ENCODE results near the gene TTYH3.

The TTYH3 gene

DNA sequence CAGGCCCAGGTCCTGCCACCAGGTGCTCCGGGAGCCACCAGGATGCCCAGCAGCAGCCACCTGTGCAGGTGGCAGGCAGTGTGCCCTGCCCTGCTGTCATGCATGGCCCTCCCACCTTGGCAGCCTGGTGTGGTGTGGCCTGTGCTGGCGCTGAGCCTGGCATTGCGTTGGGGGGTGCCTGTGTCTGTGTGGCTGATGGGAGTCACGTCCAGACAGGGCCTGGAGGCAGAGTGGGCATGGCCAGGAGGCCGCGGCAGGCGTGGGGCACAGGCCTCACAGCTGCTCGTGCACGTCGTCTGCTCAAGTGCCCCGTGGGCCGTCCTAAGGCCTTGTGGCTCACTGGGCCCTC, 8.7 kb downstream of the TTYH3 start:
- no peaks in the 10 kb centered on the region for H3K9me3 ChIP-seq (ENCODE audit: control insufficient read depth, low read length)
- H2AFZ ChIP-seq, result peak overlapping the region; percentile 74
- no peak overlapping the region for H3K4me3 ChIP-seq (ENCODE audit: low read depth, low read length)
- H3K4me1 ChIP-seq, result peaks cover 20% of the 10 kb centered on the region
- H3K27ac ChIP-seq, result peak overlapping the region; percentile 70
- no peak overlapping the region for H3K9ac ChIP-seq
- no peak overlapping the region for H3K4me2 ChIP-seq (ENCODE audit: low read length)
- peaks cover 19% of the 10 kb centered on the region for H3K79me2 ChIP-seq
- TF ChIP-seq, protein P1, sequence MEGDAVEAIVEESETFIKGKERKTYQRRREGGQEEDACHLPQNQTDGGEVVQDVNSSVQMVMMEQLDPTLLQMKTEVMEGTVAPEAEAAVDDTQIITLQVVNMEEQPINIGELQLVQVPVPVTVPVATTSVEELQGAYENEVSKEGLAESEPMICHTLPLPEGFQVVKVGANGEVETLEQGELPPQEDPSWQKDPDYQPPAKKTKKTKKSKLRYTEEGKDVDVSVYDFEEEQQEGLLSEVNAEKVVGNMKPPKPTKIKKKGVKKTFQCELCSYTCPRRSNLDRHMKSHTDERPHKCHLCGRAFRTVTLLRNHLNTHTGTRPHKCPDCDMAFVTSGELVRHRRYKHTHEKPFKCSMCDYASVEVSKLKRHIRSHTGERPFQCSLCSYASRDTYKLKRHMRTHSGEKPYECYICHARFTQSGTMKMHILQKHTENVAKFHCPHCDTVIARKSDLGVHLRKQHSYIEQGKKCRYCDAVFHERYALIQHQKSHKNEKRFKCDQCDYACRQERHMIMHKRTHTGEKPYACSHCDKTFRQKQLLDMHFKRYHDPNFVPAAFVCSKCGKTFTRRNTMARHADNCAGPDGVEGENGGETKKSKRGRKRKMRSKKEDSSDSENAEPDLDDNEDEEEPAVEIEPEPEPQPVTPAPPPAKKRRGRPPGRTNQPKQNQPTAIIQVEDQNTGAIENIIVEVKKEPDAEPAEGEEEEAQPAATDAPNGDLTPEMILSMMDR (IDR thresholded peaks at IDR 0.05), result no peak
- no peaks in the 10 kb centered on the region for H3K27me3 ChIP-seq (ENCODE audit: control insufficient read depth, insufficient read depth, low read length)
- H3K36me3 ChIP-seq (ENCODE audit: control insufficient read depth, insufficient read depth, low read length), result no peaks in the 10 kb centered on the region

DNA sequence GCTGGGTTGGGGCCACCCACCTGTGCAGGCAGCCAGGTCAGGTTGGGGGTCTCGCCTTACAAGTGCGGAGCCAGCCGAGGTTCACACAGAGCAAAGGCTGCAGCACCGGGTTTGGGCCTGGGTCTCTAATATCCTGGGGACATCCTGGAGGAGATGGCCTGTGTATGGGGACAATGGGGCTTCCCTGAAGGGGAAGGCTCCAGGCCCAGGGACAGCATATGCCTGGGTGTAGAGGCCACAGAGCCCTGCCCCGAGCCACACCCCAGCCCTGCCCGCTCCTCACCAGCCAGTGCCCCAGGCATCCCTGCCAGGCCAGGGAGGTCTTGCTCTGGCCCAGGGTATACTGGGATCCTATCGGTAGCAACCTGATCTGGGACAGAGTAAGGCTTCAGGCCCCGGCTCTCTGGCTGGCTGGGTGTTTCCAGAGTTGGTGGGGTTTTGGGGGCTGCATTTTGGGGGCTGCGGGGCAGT, 9.1 kb downstream of the TTYH3 start:
- Histone ChIP-seq H3K4me1 (peaks cover 17% of the 10 kb centered on the region), H3K36me3 (ENCODE audit: control insufficient read depth, insufficient read depth, low read length) (no peaks in the 10 kb centered on the region), H3K9ac (no peak overlapping the region)

DNA sequence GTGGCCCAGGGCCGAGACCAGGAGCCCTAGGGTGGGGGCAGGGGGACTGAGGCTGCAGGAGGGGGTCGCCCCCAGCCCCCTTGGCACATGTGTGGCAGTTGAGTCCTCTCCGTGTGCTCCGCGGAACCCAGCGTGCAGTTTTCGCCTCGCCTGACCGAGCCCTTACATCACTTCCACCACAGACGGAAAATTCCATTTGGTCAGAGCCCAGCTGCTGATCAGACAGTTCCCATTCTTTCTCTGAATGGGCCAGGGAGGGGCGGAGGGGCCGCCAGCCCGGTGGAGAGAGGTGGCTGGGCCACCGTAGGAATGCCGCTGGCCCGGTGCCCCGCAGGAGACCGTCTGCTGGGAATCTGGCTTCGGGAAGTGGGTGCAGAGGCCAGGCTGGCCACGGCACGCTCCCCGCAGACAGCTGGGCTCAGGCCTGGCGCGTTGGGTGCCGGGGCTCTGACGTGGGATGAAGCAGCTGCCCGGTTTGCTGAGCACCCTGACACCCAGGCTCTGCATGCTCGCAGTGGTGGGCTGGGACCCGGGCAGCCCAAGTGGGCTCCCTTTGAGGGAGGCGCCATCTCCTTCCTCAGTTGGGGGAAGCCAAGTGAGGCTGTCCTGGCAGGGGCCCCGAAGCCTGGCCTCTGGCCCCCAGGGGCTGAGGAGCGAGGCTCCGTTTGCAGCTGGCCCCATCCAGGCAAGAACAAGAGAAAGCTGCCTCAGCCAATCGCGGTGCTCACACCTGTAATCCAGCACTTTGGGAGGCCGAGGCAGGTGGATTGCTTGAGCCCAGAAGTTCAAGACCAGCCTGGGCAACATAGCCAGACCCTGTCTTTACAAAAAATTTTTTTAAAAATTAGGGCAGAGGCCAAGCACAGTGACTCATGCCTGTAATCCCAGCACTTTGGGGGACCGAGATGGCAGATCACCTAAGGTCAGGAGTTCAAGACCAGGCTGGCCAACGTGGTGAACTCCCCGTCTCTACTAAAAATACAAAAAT, 9.9 kb downstream of the TTYH3 start:
- TF ChIP-seq, protein P1 (IDR thresholded peaks at IDR 0.05), result no peak
- Histone ChIP-seq H3K27ac (peak overlapping the region; percentile 70), H3K4me3 (ENCODE audit: low read depth, low read length) (no peak overlapping the region), H3K36me3 (ENCODE audit: control insufficient read depth, insufficient read depth, low read length) (no peaks in the 10 kb centered on the region), H3K9me3 (ENCODE audit: control insufficient read depth, low read length) (no peaks in the 10 kb centered on the region), H3K27me3 (ENCODE audit: control insufficient read depth, insufficient read depth, low read length) (no peaks in the 10 kb centered on the region), H3K9ac (no peak overlapping the region), H3K79me2 (peaks cover 8% of the 10 kb centered on the region), H2AFZ (peak overlapping the region; percentile 74), H3K4me1 (peaks cover 17% of the 10 kb centered on the region), H3K4me2 (ENCODE audit: low read length) (peak overlapping the region; percentile 28)

More for the DNA sequence above, 9.1 kb downstream of the TTYH3 start:
- H2AFZ ChIP-seq, result peak overlapping the region; percentile 74
- H3K4me2 ChIP-seq (ENCODE audit: low read length), result peak overlapping the region; percentile 28
- H3K4me3 ChIP-seq (ENCODE audit: low read depth, low read length), result no peak overlapping the region
- H3K27ac ChIP-seq, result peak overlapping the region; percentile 70
- H3K79me2 ChIP-seq, result peaks cover 15% of the 10 kb centered on the region
- H3K27me3 ChIP-seq (ENCODE audit: control insufficient read depth, insufficient read depth, low read length), result no peaks in the 10 kb centered on the region
- TF ChIP-seq, protein P1 (IDR thresholded peaks at IDR 0.05), result no peak
- no peaks in the 10 kb centered on the region for H3K9me3 ChIP-seq (ENCODE audit: control insufficient read depth, low read length)

DNA sequence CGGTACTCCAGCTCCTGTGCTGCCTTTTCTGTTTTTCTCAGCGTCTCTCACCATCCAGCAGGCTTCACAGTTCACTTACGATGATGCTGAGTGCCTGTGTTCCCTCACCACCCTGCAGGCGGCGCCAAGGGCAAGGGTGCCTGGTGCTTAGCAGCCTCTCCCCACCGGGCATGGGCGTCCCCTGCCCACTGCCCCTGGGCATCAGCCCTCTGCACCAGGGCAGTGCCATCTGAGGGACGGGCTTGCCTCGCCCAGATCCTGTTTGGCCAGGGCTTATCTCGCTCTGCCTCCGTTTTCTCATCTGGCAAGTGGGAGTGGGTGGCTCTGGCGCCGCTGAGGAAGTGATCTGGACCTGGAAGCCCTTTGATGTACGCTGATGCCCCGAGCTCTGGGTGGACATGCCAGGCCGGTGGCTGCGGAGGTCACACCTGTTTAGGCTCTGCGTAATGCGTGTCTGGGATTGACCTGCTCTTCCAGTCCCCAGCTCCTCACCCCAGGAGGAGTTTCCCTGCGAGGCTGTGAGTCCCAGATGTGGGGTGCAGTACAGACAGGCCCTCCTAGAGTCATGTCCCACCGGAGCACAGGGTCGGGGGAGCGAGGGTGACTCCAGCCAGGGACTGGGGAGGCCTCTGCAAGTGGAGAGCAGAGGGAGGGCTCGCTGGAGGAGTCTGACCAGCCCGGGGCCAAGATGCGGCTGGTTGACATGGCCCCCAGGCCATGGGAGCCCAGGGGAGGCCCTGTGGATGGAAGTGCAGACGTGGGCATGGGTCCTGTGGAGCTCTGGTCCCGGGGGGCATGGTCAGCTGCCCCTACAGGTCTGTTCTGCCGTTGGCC, 11.8 kb downstream of the TTYH3 start:
- peaks cover 17% of the 10 kb centered on the region for H3K4me1 ChIP-seq
- no peak overlapping the region for H3K4me2 ChIP-seq (ENCODE audit: low read length)
- no peak overlapping the region for H2AFZ ChIP-seq
- no peaks in the 10 kb centered on the region for H3K27me3 ChIP-seq (ENCODE audit: control insufficient read depth, insufficient read depth, low read length)
- no peaks in the 10 kb centered on the region for H3K9me3 ChIP-seq (ENCODE audit: control insufficient read depth, low read length)
- TF ChIP-seq, protein P1 (IDR thresholded peaks at IDR 0.05), result no peak
- H3K9ac ChIP-seq, result no peak overlapping the region
- H3K79me2 ChIP-seq, result peaks cover 3% of the 10 kb centered on the region
- no peak overlapping the region for H3K4me3 ChIP-seq (ENCODE audit: low read depth, low read length)
- no peak overlapping the region for H3K27ac ChIP-seq
- H3K36me3 ChIP-seq (ENCODE audit: control insufficient read depth, insufficient read depth, low read length), result no peaks in the 10 kb centered on the region
